ENCODE results near the gene CFAP410.

CFAP410 gene

GRCh38 chr21:44312716-44313115 is 26.5 kb downstream of the CFAP410 start:
- Histone ChIP-seq H3K4me3 (ENCODE audit: low read depth, low read length) (no peak overlapping the region), H3K9me3 (no peaks in the 10 kb centered on the region), H3K27me3 (no peaks in the 10 kb centered on the region), H3K4me1 (no peaks in the 10 kb centered on the region), H3K36me3 (no peaks in the 10 kb centered on the region)
- DNase-seq = no peak
- no peak for TF ChIP-seq CTCF (IDR thresholded peaks at IDR 0.05; ENCODE audit: low read depth, low read length)

GRCh38 chr21:44312089-44312488 is 27.1 kb downstream of the CFAP410 start:
- TF ChIP-seq CTCF (IDR thresholded peaks at IDR 0.05; ENCODE audit: low read depth, low read length) = no peak
- H3K9me3 ChIP-seq = no peaks in the 10 kb centered on the region
- H3K4me1 ChIP-seq = no peaks in the 10 kb centered on the region
- no peak for DNase-seq
- no peak overlapping the region for H3K4me3 ChIP-seq (ENCODE audit: low read depth, low read length)
- H3K27me3 ChIP-seq = no peaks in the 10 kb centered on the region
- no peaks in the 10 kb centered on the region for H3K36me3 ChIP-seq

- TF ChIP-seq CTCF (IDR thresholded peaks at IDR 0.05; ENCODE audit: low read depth, low read length) = 0 out of 2 replicates have a peak, but pooled peaks have one; percentile 13
- Histone ChIP-seq H3K36me3 (no peaks in the 10 kb centered on the region), H3K4me3 (ENCODE audit: low read depth, low read length) (no peak overlapping the region), H3K9me3 (no peaks in the 10 kb centered on the region), H3K4me1 (no peaks in the 10 kb centered on the region), H3K27me3 (no peaks in the 10 kb centered on the region)
- no peak for DNase-seq
These were observed 28.3 kb downstream of the CFAP410 start for GRCh38 chr21:44310628-44311507.

- no peak for DNase-seq
- H3K4me3 ChIP-seq (ENCODE audit: low read depth, low read length) = no peak overlapping the region
- no peaks in the 10 kb centered on the region for H3K4me1 ChIP-seq
- H3K36me3 ChIP-seq = no peaks in the 10 kb centered on the region
- TF ChIP-seq CTCF (IDR thresholded peaks at IDR 0.05; ENCODE audit: low read depth, low read length) = no peak
- no peaks in the 10 kb centered on the region for H3K27me3 ChIP-seq
- H3K9me3 ChIP-seq = no peaks in the 10 kb centered on the region
These were observed 32.1 kb downstream of the CFAP410 start for GRCh38 chr21:44306936-44307704.

GRCh38 chr21:44305691-44306090 is 33.5 kb downstream of the CFAP410 start:
- Histone ChIP-seq H3K36me3 (no peaks in the 10 kb centered on the region), H3K9me3 (no peaks in the 10 kb centered on the region), H3K4me1 (no peaks in the 10 kb centered on the region), H3K27me3 (no peaks in the 10 kb centered on the region), H3K4me3 (ENCODE audit: low read depth, low read length) (no peak overlapping the region)
- DNase-seq = no peak
- no peak for TF ChIP-seq CTCF (IDR thresholded peaks at IDR 0.05; ENCODE audit: low read depth, low read length)

All from BE2C (cell line).